Lung (tissue), 12 donors: ENCODE data around the gene LMOD1. TPM values are rescaled to one million over a fixed set of nuclear protein-coding genes. Genes with fewer than 3 reads are reported as not detected.

ENCODE experiments used
- ATAC-seq: fragments of 200-7000 bp; cut with Tn5 transposase; one replicate; pipeline ENCODE4 v1.9.1; 2020; ENCODE audit warnings: moderate number of reproducible peaks; ENCODE audit not compliant: insufficient read depth, low FRiP score
- DNase-seq, 3 donors: peaks; one replicate each; pipeline ENCODE4 v3.0.0-alpha.2; 2013 to 2017
- H3K27ac ChIP-seq, 2 donors: one replicate each; pipeline ENCODE4 v1.5.1; 2013; ENCODE audit warnings: mild to moderate bottlenecking in 2 of 2, moderate library complexity in 2 of 2, control low read depth in 1 of 2, inconsistent platforms in 1 of 2, low read depth in 1 of 2, low read length in 1 of 2
- H3K27me3 ChIP-seq, 3 donors: one replicate each; pipeline ENCODE4 v1.5.1; 2013; ENCODE audit warnings: low read length in 2 of 3; ENCODE audit not compliant: control insufficient read depth in 3 of 3, insufficient read depth in 3 of 3
- H3K36me3 ChIP-seq, 4 donors: one replicate each; pipeline ENCODE4 v1.5.1; 2013; ENCODE audit warnings: low read length in 4 of 4, mild to moderate bottlenecking in 1 of 4, moderate library complexity in 1 of 4; ENCODE audit not compliant: control insufficient read depth in 4 of 4, insufficient read depth in 4 of 4
- H3K4me1 ChIP-seq, 5 donors: one replicate each; pipeline ENCODE4 v1.5.1; 2013; ENCODE audit warnings: low read length in 5 of 5, mild to moderate bottlenecking in 2 of 5, moderate library complexity in 1 of 5; ENCODE audit not compliant: control insufficient read depth in 5 of 5, insufficient read depth in 5 of 5
- H3K4me3 ChIP-seq: one replicate; pipeline ENCODE4 v1.5.1; 2013; ENCODE audit warnings: mild to moderate bottlenecking, control low read depth, moderate library complexity
- H3K9ac ChIP-seq, 2 donors: one replicate each; pipeline ENCODE4 v1.5.1; 2013; ENCODE audit warnings: low read length in 2 of 2, control low read depth in 1 of 2; ENCODE audit not compliant: insufficient read depth in 1 of 2
- H3K9me3 ChIP-seq, 4 donors: one replicate each; pipeline ENCODE4 v1.5.1; 2013; ENCODE audit warnings: low read length in 3 of 4, mild to moderate bottlenecking in 1 of 4, moderate library complexity in 1 of 4; ENCODE audit not compliant: control insufficient read depth in 4 of 4, insufficient read depth in 3 of 4
- WGBS, 2 donors: extraction: QIAGEN DNeasy Blood & Tissue Kit; methylation state at CpG; one replicate each; pipeline ENCODE4 v1.1.7; 2013; 5-methylcytosine and 5-hydroxymethylcytosine counted together
- polyA plus RNA-seq, 2 donors: library from polyadenylated mRNA; stranded (reverse); fragments of 200-250 nt; gene quantifications; one replicate each; pipeline ENCODE4 v1.2.1, GENCODE V29; 2013
- total RNA-seq, 2 donors: library from RNA; depleted of rRNA in 1 of 2; stranded (reverse); fragments of >200 nt in 1 of 2; gene quantifications; one replicate each; pipeline ENCODE4 v1.2.1, GENCODE V29; 2014 to 2021
- TF ChIP-seq, protein P1 (sequence below): IDR thresholded peaks from 2 replicates; pipeline ENCODE4 v1.5.1; 2012; ENCODE audit warnings: mild to moderate bottlenecking; ENCODE audit errors: control extremely low read depth, extremely low read depth
- donor health status: control.
- donor health status: control.
- donor health status: Bipolar disorder and iron deficiency.
- donor health status: healthy.
- donor health status: DM: yes; HTN: yes; CAD: no.

Gene LMOD1
- total and polyA plus RNA-seq, 4 donors, result 9.6 to 25.1 (median 18.2) TPM

- 94 to 96% methylated on average over 3 of the region's 3 CpGs for WGBS, 2 donors
- Histone ChIP-seq H3K27me3 (no peaks in the 10 kb centered on the region), H3K9me3 (no peaks in the 10 kb centered on the region), H3K27ac (no peak overlapping the region), H3K36me3 (no peaks in the 10 kb centered on the region), H3K4me1 (peaks cover 0 to 6% (median 0%) of the 10 kb centered on the region in 5 donors), H3K4me3 (no peak overlapping the region), H3K9ac (no peak overlapping the region)
- ATAC-seq (no peak), DNase-seq (no peak)
- TF ChIP-seq, protein P1, sequence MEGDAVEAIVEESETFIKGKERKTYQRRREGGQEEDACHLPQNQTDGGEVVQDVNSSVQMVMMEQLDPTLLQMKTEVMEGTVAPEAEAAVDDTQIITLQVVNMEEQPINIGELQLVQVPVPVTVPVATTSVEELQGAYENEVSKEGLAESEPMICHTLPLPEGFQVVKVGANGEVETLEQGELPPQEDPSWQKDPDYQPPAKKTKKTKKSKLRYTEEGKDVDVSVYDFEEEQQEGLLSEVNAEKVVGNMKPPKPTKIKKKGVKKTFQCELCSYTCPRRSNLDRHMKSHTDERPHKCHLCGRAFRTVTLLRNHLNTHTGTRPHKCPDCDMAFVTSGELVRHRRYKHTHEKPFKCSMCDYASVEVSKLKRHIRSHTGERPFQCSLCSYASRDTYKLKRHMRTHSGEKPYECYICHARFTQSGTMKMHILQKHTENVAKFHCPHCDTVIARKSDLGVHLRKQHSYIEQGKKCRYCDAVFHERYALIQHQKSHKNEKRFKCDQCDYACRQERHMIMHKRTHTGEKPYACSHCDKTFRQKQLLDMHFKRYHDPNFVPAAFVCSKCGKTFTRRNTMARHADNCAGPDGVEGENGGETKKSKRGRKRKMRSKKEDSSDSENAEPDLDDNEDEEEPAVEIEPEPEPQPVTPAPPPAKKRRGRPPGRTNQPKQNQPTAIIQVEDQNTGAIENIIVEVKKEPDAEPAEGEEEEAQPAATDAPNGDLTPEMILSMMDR, result no peak
Measured at GRCh38 chr1:201921952-201922558, 24.3 kb downstream of the LMOD1 start.

DNA sequence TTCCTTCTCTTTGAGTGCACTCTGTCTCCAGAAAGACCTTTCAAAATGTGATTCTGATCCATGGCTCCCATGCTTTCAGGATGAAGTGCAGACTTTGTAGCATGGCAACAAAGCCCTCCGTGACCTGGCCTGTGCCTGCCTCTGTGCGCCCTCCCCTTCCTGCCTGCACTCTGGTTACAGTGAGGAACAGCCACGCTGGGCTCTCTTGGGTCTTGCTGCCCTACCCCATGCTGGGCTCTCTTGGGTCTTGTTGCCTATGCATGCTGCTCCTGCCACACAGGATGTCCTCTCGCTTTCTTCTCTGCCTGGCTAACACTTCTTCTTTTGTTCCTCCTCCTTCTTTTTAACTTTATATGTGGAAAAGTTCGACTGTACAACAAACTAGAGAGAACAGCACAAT lies 28.0 kb downstream of the LMOD1 start:
- TF ChIP-seq, protein P1, result no peak
- Histone ChIP-seq H3K36me3 (no peaks in the 10 kb centered on the region), H3K9me3 (no peaks in the 10 kb centered on the region), H3K27me3 (no peaks in the 10 kb centered on the region), H3K4me1 (peaks cover 0 to 10% (median 7%) of the 10 kb centered on the region in 5 donors), H3K27ac (peak overlapping the region; percentile 17 to 59), H3K4me3 (no peak overlapping the region), H3K9ac (no peak overlapping the region)
- WGBS, 2 donors, result 86 to 91% methylated on average over 5 of the region's 5 CpGs
- ATAC-seq, result no peak
- DNase-seq, result no peak

GRCh38 chr1:201917362-201918033 lies 28.9 kb downstream of the LMOD1 start:
- ATAC-seq (peak; percentile 54), DNase-seq (no peak)
- Histone ChIP-seq H3K27ac (peak overlapping the region; percentile 17 to 80), H3K4me1 (peaks cover 0 to 10% (median 7%) of the 10 kb centered on the region in 5 donors), H3K9me3 (no peaks in the 10 kb centered on the region), H3K36me3 (no peaks in the 10 kb centered on the region), H3K9ac (no peak overlapping the region), H3K4me3 (no peak overlapping the region), H3K27me3 (no peaks in the 10 kb centered on the region)
- 79 to 91% methylated on average over 7 of the region's 7 CpGs for WGBS, 2 donors
- TF ChIP-seq, protein P1, result no peak
